OCI-LY3 (cell line): ENCODE measurements around the gene SLC6A12.

ENCODE experiments used
- H2AFZ ChIP-seq: fragments of 200-600, 300-600 bp; shearing (Covaris generic); 2 replicates; pipeline ENCODE4 v1.6.0; 2014; ENCODE audit warnings: antibody characterized with exemption, low read depth, low read length
- H3K27ac ChIP-seq: fragments of 200-600, 300-600 bp; sonication (generic); 2 replicates; pipeline ENCODE4 v1.5.1; 2014; ENCODE audit warnings: mild to moderate bottlenecking, low read length, moderate library complexity, mixed read lengths
- H3K27me3 ChIP-seq: fragments of 200-600, 300-600 bp; sonication (generic); 2 replicates; pipeline ENCODE4 v1.6.1; 2014; ENCODE audit warnings: low read depth, low read length, mixed read lengths
- H3K36me3 ChIP-seq: fragments of 200-600, 300-600 bp; sonication (generic); replicated peaks from 2 replicates; pipeline ENCODE3; 2014; ENCODE audit warnings: low read depth, low read length, mixed read lengths
- H3K4me1 ChIP-seq: fragments of 300-600, 200-600 bp; sonication (generic); 2 replicates; pipeline ENCODE4 v1.6.1; 2014; ENCODE audit warnings: low read length, mixed read lengths
- H3K4me2 ChIP-seq: fragments of 200-600, 300-600 bp; sonication (generic); 2 replicates; pipeline ENCODE4 v1.6.1; 2014; ENCODE audit warnings: low read length, mixed read lengths
- H3K4me3 ChIP-seq: fragments of 300-600, 200-600 bp; sonication (generic); 2 replicates; pipeline ENCODE4 v1.5.1; 2014; ENCODE audit warnings: antibody characterized with exemption, mild to moderate bottlenecking, low read length, moderate library complexity
- H3K79me2 ChIP-seq: fragments of 300-600, 200-600 bp; shearing (Covaris generic); 2 replicates; pipeline ENCODE4 v1.6.1; 2014; ENCODE audit warnings: mild to moderate bottlenecking, low read length, mixed read lengths
- H3K9ac ChIP-seq: fragments of 300-600, 200-600 bp; shearing (Covaris generic); 2 replicates; pipeline ENCODE4 v1.6.0; 2014; ENCODE audit warnings: mild to moderate bottlenecking, low read length, moderate library complexity
- H3K9me3 ChIP-seq: fragments of 200-600, 300-600 bp; shearing (Covaris generic); 2 replicates; pipeline ENCODE4 v1.6.1; 2014; ENCODE audit warnings: low read length, mixed read lengths; ENCODE audit not compliant: insufficient read depth
- H4K20me1 ChIP-seq: fragments of 200-600, 300-600 bp; sonication (generic); 2 replicates; pipeline ENCODE4 v1.6.1; 2016; ENCODE audit warnings: low read length, mixed read lengths; ENCODE audit not compliant: insufficient read depth
- EZH2phosphoT487 ChIP-seq: fragments of 200-600 bp; shearing (Covaris generic); IDR thresholded peaks from 2 replicates; pipeline ENCODE4 v1.6.1; 2018; ENCODE audit warnings: antibody characterized with exemption, mixed run types, low read depth
- TF ChIP-seq, protein P1 (sequence below): fragments of 200-600, 300-600 bp; sonication (generic); IDR thresholded peaks from 2 replicates; pipeline ENCODE4 v1.5.1; 2014; ENCODE audit warnings: antibody characterized with exemption, low read length, low read depth

Gene SLC6A12

GRCh38 chr12:177980-178828 lies 35.8 kb downstream of the SLC6A12 start:
- Histone ChIP-seq H3K4me1 (no peaks in the 10 kb centered on the region), H3K79me2 (no peaks in the 10 kb centered on the region), H3K4me3 (no peak overlapping the region), H4K20me1 (no peaks in the 10 kb centered on the region), H3K9me3 (no peaks in the 10 kb centered on the region), H3K9ac (no peak overlapping the region), H3K27me3 (no peaks in the 10 kb centered on the region), H3K27ac (no peak overlapping the region), H2AFZ (no peak overlapping the region), H3K36me3 (no peaks in the 10 kb centered on the region), H3K4me2 (no peak overlapping the region)
- TF ChIP-seq EZH2phosphoT487 = no peak
- TF ChIP-seq, protein P1, sequence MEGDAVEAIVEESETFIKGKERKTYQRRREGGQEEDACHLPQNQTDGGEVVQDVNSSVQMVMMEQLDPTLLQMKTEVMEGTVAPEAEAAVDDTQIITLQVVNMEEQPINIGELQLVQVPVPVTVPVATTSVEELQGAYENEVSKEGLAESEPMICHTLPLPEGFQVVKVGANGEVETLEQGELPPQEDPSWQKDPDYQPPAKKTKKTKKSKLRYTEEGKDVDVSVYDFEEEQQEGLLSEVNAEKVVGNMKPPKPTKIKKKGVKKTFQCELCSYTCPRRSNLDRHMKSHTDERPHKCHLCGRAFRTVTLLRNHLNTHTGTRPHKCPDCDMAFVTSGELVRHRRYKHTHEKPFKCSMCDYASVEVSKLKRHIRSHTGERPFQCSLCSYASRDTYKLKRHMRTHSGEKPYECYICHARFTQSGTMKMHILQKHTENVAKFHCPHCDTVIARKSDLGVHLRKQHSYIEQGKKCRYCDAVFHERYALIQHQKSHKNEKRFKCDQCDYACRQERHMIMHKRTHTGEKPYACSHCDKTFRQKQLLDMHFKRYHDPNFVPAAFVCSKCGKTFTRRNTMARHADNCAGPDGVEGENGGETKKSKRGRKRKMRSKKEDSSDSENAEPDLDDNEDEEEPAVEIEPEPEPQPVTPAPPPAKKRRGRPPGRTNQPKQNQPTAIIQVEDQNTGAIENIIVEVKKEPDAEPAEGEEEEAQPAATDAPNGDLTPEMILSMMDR = no peak

GRCh38 chr12:177336-177979 lies 36.5 kb downstream of the SLC6A12 start:
- Histone ChIP-seq H3K4me1 (no peaks in the 10 kb centered on the region), H2AFZ (no peak overlapping the region), H3K27ac (no peak overlapping the region), H3K9ac (no peak overlapping the region), H3K36me3 (no peaks in the 10 kb centered on the region), H3K27me3 (no peaks in the 10 kb centered on the region), H4K20me1 (no peaks in the 10 kb centered on the region), H3K4me2 (no peak overlapping the region), H3K9me3 (no peaks in the 10 kb centered on the region), H3K79me2 (no peaks in the 10 kb centered on the region), H3K4me3 (no peak overlapping the region)
- no peak for TF ChIP-seq EZH2phosphoT487
- TF ChIP-seq, protein P1 = no peak

DNA sequence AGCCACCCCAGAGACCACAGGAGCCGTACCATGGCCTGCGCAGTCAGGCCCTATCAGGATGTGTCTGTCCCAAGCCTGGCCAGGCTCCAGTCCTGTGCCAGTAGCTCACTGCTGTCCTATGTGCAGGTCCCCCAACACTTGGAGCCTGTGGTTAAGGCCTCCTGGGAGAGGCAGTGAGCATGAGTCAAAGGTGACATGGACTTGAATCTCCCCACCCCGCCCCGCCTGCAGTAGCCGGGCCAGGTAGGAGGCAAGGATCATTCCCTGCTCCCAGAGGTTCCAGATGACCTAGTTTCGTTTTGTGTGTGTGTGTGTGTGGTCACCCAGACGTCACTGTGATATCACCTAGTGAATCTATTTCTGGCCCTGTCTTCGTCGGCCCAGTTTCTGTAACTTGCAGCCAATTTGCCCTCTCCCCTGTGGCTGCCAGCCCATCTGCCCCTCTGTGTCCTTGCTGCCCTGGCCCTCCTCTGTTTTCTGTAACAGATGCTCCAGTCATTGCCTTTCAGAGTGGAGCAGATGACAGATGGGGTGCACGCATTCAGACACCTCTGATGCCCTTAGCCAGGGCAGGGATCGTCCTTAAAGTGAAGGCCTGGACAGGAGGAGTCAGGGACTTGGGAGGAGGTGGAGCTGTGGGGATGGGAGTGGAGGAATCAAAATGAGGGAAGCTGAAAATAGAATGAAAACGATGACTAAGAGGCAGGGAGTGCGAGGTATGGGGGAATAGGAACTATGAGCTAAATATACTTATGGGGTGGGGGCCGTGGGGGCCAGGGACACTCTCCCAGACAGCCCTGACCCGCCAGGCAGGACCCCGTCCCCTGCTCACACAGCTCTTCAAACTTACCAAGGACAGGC lies 37.4 kb downstream of the SLC6A12 start:
- H3K4me2 ChIP-seq = no peak overlapping the region
- H3K27me3 ChIP-seq = no peaks in the 10 kb centered on the region
- no peaks in the 10 kb centered on the region for H3K36me3 ChIP-seq
- no peaks in the 10 kb centered on the region for H3K4me1 ChIP-seq
- no peak overlapping the region for H3K27ac ChIP-seq
- no peaks in the 10 kb centered on the region for H3K9me3 ChIP-seq
- H3K4me3 ChIP-seq = no peak overlapping the region
- no peak overlapping the region for H2AFZ ChIP-seq
- TF ChIP-seq, protein P1 = no peak
- no peak for TF ChIP-seq EZH2phosphoT487
- no peak overlapping the region for H3K9ac ChIP-seq
- no peaks in the 10 kb centered on the region for H3K79me2 ChIP-seq
- no peaks in the 10 kb centered on the region for H4K20me1 ChIP-seq

- no peak overlapping the region for H3K9ac ChIP-seq
Measured at GRCh38 chr12:175759-176158, 38.2 kb downstream of the SLC6A12 start.

More at GRCh38 chr12:175759-176158, 38.2 kb downstream of the SLC6A12 start:
- Histone ChIP-seq H3K79me2 (no peaks in the 10 kb centered on the region), H3K9me3 (no peaks in the 10 kb centered on the region), H3K4me3 (no peak overlapping the region), H3K36me3 (no peaks in the 10 kb centered on the region), H3K4me1 (no peaks in the 10 kb centered on the region), H2AFZ (no peak overlapping the region), H3K4me2 (no peak overlapping the region), H3K27me3 (no peaks in the 10 kb centered on the region), H4K20me1 (no peaks in the 10 kb centered on the region), H3K27ac (no peak overlapping the region)
- TF ChIP-seq, protein P1 = no peak
- TF ChIP-seq EZH2phosphoT487 = no peak
